Measurements from ENCODE around the gene CCSER1.

DNA sequence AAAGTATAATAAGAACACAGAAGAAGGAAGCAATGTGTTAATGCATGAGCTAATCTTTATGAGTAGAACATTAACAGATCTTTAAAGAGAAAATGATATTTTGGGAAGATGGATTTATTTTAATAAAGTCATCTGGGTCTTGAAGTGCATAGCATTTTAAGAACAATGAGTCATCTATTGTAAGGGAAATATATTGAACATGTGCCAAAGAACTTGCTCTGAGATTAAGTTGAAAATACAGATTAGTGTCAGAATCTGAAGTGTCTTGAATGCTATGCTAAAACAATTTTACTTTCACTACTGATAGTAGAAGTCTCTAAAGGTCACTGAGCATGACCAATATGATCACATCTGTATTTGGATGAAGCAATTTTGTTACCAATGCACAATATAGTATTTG lies 1399.9 kb downstream of the CCSER1 start:
- TF ChIP-seq, protein P1, sequence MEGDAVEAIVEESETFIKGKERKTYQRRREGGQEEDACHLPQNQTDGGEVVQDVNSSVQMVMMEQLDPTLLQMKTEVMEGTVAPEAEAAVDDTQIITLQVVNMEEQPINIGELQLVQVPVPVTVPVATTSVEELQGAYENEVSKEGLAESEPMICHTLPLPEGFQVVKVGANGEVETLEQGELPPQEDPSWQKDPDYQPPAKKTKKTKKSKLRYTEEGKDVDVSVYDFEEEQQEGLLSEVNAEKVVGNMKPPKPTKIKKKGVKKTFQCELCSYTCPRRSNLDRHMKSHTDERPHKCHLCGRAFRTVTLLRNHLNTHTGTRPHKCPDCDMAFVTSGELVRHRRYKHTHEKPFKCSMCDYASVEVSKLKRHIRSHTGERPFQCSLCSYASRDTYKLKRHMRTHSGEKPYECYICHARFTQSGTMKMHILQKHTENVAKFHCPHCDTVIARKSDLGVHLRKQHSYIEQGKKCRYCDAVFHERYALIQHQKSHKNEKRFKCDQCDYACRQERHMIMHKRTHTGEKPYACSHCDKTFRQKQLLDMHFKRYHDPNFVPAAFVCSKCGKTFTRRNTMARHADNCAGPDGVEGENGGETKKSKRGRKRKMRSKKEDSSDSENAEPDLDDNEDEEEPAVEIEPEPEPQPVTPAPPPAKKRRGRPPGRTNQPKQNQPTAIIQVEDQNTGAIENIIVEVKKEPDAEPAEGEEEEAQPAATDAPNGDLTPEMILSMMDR (IDR thresholded peaks at IDR 0.05): no peak
- TF ChIP-seq EP300 (IDR thresholded peaks at IDR 0.05) (no peak), POLR2A (IDR thresholded peaks at IDR 0.05; ENCODE audit: low read depth) (no peak), POLR2AphosphoS5 (IDR thresholded peaks at IDR 0.05) (no peak)

Data from esophagus muscularis mucosa (tissue), 4 donors.